Fibroblast of pulmonary artery (primary cell): ENCODE results near the gene PHF8.

Source experiments
- DNase-seq: peaks from one replicate; pipeline ENCODE4 v3.0.0-alpha.2; 2010; ENCODE audit warnings: low read depth
- H3K4me3 ChIP-seq: replicated peaks from 2 replicates; pipeline ENCODE4 v1.5.1; 2011; ENCODE audit warnings: low read depth, mild to moderate bottlenecking, control low read depth, low read length, moderate library complexity
- CTCF ChIP-seq: IDR thresholded peaks from 2 replicates; pipeline ENCODE4 v1.5.1; 2011; ENCODE audit warnings: mild to moderate bottlenecking, control low read depth, low read length, inconsistent platforms; ENCODE audit errors: missing control alignments

The PHF8 gene

DNA sequence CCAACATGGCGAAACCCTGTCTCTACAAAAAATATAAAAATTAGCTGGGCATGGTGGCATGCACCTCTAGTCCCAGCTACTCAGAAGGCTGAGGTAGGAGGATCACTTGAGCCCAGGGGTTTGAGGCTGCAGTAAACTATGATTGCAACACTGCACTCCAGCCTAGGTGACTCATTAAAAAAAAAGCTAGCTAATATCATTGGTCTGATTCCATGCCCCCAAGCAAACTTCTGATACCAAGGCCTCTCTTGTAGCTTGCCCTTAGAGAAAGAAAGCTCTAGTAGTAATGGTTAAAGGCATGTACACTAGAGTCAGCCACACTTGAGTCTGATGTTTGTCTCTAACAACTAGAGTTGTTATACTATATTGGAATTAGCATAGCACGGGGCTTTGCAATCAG lies 32.6 kb upstream of the PHF8 start:
- no peak for TF ChIP-seq CTCF
- peak; percentile 46 for DNase-seq

GRCh38 chrX:54074826-54075225 lies 30.6 kb upstream of the PHF8 start:
- no peak overlapping the region for H3K4me3 ChIP-seq
- no peak for TF ChIP-seq CTCF
- DNase-seq: no peak

More for the DNA sequence above, 32.6 kb upstream of the PHF8 start:
- no peak overlapping the region for H3K4me3 ChIP-seq

- H3K4me3 ChIP-seq: no peak overlapping the region
- no peak for DNase-seq
- TF ChIP-seq CTCF: no peak
Measured at GRCh38 chrX:54067766-54068165, 23.5 kb upstream of the PHF8 start.

DNA sequence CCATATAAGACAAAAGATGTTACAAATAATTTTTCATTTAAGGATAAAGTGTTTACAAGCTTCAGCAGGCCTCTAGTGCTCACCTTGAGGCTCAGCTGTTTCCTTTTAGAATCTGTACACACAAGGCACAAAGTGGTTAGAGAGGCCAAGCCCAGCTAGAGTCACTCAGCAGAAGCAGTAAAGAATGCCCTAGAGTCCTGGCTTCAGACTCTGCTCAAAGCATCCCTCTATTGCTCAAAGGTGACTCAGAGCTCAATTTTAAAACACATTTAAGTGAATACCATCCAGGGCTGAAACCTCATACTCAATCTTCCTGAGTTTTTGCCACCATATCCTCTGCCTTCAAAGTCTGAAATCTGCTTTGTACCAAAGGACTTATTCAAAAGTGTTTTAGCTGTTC lies 22.6 kb upstream of the PHF8 start:
- DNase-seq: peak; percentile 14
- TF ChIP-seq CTCF: no peak
- no peak overlapping the region for H3K4me3 ChIP-seq

- no peak for TF ChIP-seq CTCF
- DNase-seq: no peak
Measured at GRCh38 chrX:54064564-54064963, 20.3 kb upstream of the PHF8 start.

DNA sequence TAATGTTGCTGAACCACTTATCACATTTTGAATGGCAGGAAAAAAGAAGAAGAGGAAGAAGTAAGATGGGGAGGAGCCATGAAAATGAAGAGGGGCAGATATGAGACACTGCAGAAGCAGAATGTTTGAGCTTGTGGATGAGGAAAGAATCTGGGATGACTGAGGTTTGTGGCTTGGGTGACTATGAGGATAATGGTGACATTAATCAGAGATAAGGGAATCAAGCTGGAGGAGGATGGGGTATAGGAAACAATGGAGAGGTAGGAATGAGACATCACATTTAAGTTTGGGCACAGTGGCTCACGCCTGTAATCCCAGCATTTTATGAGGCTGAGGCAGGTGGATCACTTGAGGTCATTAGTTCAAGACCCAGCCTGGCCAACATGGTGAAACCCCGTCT lies 19.1 kb upstream of the PHF8 start:
- no peak overlapping the region for H3K4me3 ChIP-seq
- DNase-seq: no peak
- no peak for TF ChIP-seq CTCF

More at GRCh38 chrX:54064564-54064963, 20.3 kb upstream of the PHF8 start:
- H3K4me3 ChIP-seq: no peak overlapping the region

- DNase-seq: no peak
- TF ChIP-seq CTCF: no peak
- no peak overlapping the region for H3K4me3 ChIP-seq
Measured at GRCh38 chrX:54049801-54050200, 5.5 kb upstream of the PHF8 start.
